Raji (cell line): Measurements from ENCODE around the gene LSM10.
A peak's percentile ranks its signal among the peaks of the same experiment; 100 is the strongest.

Experiments used
- POLR2A ChIP-seq: IDR thresholded peaks from 2 replicates; pipeline ENCODE4 v1.6.1; 2011; ENCODE audit warnings: low read depth, low read length, control low read depth; ENCODE audit not compliant: insufficient read depth

The LSM10 gene

DNA sequence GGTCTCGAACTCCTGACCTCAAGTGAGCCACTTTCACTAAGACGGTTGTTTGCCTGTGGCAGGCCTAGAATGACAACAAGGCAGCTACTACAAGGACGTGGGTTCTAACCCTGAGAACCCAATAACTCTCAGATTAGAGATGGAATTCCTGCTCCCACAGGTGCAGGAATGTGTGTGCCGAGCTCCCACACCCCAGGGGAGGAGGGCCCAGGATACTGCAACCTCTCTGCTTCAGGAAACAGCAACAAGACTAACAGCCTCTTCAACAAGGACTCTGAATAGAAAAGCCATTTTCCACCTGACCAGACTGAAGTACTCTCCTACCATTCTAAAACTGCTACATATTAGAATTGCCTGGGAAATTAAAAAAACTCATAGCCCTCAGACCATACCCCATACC lies 4.9 kb downstream of the LSM10 start:
- no peak for TF ChIP-seq POLR2A

DNA sequence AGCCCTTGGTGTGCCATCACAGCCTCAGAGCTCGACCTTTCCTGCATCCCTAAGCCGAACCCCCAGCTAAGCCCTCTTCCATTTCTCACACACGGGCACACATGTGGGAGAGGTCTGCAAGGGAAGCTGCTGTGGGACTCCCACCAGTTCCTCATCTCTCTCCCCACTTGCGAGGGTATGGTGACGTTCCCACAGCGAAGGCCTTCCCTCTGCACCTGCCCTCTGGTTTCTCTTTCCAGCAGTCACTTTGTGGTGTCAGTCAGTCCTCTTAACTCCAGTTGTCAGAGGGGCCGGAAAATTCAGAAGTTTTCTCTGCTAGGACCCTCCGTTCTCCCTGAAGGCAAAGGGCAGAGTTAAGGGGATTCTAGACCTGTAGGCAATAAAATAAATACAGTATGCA lies 6.4 kb downstream of the LSM10 start:
- no peak for TF ChIP-seq POLR2A

DNA sequence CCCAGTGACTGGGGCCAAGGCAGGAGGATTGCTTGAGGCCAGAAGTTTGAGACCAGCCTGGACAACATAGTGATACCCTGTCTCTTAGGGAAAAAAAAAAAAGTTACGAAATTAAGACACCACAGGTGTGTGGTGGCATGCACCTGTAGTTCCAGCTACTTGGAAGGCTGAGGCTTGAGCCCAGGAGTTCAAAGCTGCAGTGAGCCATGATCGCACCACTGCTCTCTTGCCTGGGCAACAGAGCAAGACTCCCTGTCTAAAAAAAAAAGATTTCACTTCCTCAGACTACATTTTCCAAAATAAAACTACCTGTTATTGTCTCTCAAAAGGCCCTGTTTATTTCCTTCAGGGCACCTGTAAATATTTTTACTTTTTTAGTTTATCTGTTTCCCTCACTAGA lies 7.3 kb downstream of the LSM10 start:
- TF ChIP-seq POLR2A, result no peak

DNA sequence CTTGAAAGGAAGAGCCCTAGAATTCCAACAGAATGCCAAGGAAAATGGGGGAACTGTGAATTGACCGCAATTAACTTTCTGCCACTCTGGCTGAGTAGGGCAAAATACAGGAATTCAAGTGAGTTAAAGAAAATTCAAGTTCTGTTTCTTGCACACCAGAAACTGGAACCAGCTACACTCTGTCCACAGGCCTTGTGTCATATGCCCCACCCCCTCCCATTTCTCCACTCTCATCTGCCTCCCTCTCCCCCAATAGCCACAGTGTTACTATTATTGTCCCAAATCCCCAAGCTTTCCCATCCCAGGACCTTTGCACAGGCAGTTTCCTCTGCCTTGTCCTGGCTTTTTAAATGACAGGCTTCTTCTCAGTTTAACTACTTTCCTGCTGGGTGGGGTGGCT lies 7.7 kb downstream of the LSM10 start:
- TF ChIP-seq POLR2A, result no peak

DNA sequence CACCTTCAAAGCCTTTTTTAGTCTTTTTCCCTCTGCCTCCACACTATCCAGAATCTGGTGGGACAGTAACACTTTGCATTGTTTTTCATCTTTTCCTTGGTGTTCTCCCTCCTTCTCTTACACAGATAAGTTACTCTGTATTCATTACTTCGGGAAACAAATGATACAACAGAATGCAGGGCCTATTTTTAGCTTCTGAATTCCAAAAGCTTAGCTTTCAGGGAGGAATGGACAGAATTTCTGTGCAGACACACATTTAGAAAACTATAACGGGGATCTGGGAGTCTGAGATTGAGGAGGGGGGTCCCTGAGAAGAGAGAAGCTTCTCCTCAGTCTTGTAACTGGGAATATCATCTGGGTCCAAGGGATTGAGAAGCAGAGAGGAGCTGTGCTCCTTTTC lies 8.4 kb downstream of the LSM10 start:
- no peak for TF ChIP-seq POLR2A

DNA sequence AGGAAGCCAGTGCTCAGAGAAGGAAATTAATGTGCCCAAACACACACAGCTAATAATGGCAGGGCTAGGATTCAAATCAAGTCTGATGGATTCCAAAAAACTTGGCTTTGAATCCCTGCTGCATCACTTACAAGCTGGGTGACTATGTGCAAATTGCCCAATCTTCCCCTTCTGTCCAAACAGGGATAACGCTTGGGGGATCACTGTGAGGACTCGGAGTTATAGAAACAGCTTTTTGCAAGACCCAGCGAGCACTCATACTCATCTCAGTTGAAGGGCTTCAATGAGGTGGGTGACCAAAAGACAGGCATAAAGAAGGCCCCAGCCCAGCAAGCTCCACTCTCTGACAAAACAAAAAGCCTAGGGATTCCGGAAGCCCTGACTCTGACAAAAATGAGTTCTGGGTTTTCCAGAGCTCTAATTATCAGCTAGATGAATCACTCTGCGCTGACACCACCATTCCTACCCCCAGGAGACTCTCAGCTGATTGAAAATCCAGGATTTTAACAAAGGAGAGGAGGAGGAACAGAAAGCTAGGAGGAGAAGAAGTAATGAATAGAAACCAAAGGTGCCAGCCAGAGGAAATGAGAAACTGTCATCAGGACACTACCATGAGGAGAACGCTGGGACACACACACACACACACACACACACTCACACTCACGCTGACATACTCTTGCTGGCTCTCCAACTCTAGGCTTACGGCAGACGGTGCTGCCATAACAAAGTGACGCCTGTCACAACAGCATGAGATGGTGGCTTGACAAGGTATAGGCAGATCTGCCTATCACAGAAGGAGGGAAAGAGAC lies 10.4 kb downstream of the LSM10 start:
- no peak for TF ChIP-seq POLR2A

DNA sequence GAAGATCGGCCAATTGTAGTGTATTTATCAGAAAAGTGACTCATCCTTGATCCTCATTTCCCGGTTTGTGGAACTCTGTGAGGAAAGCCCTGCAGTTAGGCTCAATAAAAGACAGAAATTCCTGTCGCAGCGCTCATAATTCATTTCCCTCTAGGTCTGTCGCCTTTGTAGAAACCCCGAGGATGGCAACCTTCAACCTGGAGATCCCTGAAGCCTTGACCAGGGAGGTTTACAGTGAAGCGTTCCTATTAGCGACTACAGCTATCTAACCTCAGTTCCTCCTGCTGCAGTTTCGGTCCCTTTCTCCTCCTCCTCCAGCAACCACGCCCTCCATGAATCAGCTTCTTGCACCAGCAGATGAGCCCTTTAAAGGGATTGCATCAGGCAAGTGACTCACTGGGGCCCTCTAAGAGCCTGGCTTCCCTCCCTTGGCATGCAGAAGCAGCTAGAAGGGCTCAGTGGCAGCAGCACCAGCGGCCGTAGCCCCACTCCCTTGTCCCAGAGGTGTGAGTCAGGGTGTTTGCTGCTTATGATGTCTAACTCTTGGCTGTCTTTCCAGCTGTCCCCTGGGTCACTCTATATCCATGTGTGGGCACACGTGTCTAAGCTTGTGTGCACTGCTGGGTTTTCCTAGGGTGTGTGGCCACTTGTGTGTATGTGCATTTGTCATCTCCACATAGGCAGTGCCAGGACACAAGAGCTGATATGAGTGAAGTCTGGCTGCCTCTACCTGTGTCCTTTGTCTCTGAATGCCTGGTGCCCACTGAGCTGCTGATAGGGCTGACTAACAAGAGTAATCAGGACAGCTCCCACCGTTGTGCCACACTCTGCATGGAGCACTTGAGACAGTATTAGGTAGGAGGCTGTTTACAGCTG lies 11.2 kb downstream of the LSM10 start:
- TF ChIP-seq POLR2A, result peak; percentile 95

DNA sequence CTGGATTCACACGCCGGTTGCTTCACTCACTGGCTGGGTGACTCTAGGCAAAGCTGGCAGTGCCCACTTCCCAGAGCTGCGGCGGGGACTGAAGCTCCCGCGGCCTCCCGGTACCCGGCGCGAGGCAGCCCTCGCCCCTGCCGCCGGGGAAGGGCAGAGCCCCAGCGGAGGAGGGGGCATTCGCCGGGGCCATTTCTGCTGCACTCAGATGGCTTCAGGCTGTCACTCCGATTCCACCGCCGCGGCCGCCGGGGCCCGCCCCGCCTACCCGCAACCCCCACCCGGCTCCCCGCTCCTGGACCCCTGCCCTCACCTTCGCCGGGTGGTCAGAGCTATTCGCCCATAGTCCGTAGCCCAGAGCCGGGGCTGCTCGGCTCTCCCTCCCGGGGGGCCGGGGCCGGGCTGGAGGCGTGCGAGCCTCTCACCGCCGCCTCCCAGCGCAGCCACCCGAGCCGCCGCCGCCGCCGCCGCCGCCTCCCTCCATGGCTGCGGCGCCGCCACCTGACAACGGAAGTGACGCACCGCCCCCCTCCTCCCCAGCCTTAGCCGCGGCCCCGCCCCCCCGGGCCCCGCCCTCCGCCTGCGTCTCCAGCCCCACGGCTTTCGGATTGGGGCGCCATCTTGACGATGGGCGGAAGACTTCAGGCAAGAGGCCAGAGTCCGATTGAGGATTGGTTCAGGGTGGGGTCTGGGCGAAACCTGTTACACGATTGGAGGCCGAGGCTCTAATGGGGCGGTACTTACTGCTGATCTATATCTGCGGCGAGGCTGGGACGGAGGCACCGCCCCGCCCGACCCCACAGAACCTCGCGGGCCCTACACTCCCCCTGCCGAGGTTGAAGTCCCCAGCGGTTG lies 12.1 kb downstream of the LSM10 start, which contains the start of gene STK40:
TSS of gene STK40 (minus strand) at position 515 of the 855 bp plus-strand sequence. CDS start 24,592 bp downstream, outside the sequence.
- TF ChIP-seq POLR2A, result peak; percentile 18; the same call in 1 of the 2 replicates

DNA sequence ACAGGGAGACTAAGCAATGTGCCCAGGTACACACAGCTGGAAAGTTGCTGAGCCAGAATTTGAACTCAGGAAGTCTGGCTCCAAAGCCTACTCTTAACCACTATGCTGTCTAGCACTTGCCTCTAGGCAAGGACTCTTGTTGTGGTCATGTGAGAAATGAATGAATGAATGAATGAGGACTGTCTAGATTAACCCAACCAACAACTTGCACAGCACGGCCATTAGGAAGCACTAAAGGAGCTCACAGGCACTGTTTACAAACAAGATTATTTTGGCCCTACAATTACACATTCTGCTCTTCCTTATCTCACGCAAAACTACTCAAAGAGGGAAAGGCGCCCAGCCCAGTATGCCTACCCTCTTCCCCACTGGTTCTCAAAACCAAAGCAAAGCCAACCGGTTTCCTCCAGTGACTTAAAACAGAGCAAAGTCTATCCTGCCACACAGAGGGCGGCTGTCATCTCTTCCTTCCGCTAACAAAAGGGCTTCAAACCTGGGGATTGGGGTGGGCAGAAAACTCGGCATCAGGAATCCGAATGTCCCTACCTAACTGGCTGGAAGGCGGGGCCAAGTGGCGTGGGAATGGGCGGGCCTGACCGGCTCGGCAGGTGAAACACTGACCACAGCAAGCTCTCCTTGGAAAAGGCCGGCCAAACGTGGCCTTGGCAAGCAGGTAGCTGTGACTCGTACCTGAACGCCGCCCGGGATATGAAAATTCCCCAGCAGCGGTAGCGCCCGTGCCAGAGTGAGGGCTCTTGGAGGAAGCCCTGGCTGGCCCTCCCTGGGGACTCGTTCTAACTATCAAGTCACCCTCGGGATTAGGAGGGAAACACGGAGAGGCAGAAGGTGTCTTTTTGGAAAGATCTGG lies 12.9 kb downstream of the LSM10 start:
- no peak; the same call in 1 of the 2 replicates for TF ChIP-seq POLR2A

DNA sequence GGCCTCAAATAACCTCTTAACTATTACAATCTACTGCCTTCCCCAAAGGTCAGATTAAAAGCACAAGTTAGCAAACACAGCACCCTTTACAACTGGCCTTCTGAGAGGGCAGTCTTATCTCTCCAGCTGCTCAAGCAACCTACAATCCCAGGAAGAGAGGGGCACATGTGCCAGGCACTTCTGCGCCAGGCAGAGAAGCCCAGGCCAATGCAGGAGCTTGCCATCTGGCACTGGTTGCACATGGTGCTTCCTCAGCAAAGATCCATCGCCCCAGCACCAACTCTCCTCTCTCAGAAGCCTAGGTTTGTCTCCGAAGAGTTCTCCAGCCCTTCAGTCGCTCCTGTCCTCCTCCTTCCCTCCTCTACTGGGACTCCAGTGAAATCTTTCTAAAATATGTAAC lies 14.5 kb downstream of the LSM10 start:
- TF ChIP-seq POLR2A, result no peak

DNA sequence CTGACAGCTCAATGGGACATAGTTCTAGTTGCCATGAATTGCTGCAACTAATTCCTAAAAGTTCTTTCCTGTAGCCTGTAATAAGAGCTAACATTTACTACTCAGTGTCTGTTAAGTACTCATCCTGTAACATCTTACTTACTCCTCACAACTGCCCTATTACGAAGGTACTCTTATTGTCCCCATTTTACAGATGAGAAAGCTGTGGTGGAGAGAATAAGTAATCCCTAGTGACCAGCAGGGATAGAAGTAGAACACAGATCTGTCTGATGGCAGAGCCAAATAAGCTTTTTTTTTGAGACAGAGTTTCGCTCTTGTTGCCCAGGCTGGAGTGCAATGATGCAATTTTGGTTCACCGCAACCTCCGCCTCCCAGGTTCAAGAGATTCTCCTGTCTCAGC lies 15.0 kb downstream of the LSM10 start:
- no peak for TF ChIP-seq POLR2A

DNA sequence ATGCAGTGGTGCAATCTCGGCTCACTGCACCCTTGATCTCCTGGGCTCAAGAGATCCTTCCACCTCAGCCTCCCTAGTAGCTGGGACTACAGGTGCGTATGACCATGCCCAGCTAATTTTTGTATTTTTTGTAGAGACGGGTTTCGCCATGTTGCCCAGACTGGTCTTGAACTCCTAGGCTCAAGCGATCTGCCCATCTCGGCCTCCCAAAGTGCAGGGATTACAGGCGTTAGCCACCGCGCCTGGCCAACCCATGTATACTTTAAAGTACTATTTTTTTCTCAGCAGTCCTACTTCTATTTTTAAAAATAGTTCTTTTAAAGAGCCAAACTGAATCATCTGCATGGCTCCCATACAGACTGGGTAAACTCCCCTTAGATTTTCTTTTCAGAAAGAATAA lies 15.5 kb downstream of the LSM10 start:
- no peak for TF ChIP-seq POLR2A

DNA sequence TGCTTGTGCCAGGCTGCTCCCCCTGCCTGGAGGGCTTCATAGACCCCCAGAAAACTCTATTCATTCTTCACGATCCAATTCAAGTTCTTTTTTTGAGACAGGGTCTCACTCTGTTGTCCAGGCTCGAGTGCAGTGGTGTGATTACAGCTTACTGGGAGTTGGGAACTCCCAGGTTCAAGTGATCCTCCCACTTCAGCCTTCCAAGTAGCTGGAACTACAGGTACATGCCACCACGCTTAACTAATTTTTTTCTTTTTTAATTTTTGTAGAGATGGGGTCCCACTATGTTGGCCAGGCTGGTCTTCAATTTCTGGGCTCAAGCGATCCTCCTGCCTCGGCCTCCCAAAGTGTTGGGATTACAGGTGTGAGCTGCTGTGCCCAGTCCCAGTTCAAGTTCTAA lies 16.3 kb downstream of the LSM10 start:
- TF ChIP-seq POLR2A, result no peak

DNA sequence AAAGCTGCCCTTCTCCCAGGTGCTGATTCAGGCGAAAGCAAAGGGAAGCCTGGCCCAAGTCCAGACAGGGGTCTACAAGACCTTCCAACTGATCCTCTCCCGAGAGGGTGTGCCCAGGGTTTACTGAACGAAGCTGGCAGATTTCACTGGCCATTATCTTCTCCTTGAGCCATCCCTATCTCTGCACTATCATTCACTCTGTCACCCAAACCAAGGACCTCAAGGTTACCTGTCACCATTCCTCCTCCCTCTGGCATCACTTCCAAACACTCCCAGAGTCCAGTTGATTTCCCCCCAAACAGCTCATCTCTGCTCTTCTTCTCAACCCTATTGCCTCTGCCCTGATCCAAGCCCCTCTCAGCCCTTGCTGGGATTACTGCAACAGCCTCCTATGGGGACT lies 16.9 kb downstream of the LSM10 start:
- no peak for TF ChIP-seq POLR2A
